HG02610 (cell line): ENCODE measurements around the gene SDK2.

Experiments used
- ATAC-seq: cut with Tn5 transposase; IDR thresholded peaks from one replicate; pipeline ENCODE4 v1.9.1; 2021; ENCODE audit warnings: mild to moderate bottlenecking, moderate library complexity; ENCODE audit not compliant: unreplicated experiment

SDK2 gene

GRCh38 chr17:73559532-73559931 is 84.7 kb downstream of the SDK2 start:
- no peak for ATAC-seq

GRCh38 chr17:73555199-73555960 is 88.9 kb downstream of the SDK2 start:
- no peak for ATAC-seq

GRCh38 chr17:73554498-73554897 is 89.7 kb downstream of the SDK2 start:
- no peak for ATAC-seq

GRCh38 chr17:73553311-73553710 is 90.9 kb downstream of the SDK2 start:
- no peak for ATAC-seq

GRCh38 chr17:73552300-73553048 is 91.8 kb downstream of the SDK2 start:
- ATAC-seq = no peak

- ATAC-seq = no peak
These were observed 92.5 kb downstream of the SDK2 start for GRCh38 chr17:73551759-73552158.

GRCh38 chr17:73551144-73551543 is 93.1 kb downstream of the SDK2 start:
- no peak for ATAC-seq

- no peak for ATAC-seq
These were observed 93.7 kb downstream of the SDK2 start for GRCh38 chr17:73550556-73550955.

- ATAC-seq = no peak
These were observed 94.3 kb downstream of the SDK2 start for GRCh38 chr17:73549841-73550430.

- ATAC-seq = no peak
These were observed 95.5 kb downstream of the SDK2 start for GRCh38 chr17:73548620-73549311.

GRCh38 chr17:73547790-73548189 is 96.5 kb downstream of the SDK2 start:
- no peak for ATAC-seq

GRCh38 chr17:73546770-73547536 is 97.3 kb downstream of the SDK2 start:
- ATAC-seq = no peak

- no peak for ATAC-seq
These were observed 98.1 kb downstream of the SDK2 start for GRCh38 chr17:73546114-73546513.

GRCh38 chr17:73545109-73546032 is 98.9 kb downstream of the SDK2 start:
- no peak for ATAC-seq

- no peak for ATAC-seq
These were observed 99.9 kb downstream of the SDK2 start for GRCh38 chr17:73544333-73544732.

- ATAC-seq = no peak
These were observed 101.9 kb downstream of the SDK2 start for GRCh38 chr17:73542323-73542722.

GRCh38 chr17:73541561-73541981 is 102.7 kb downstream of the SDK2 start:
- no peak for ATAC-seq

GRCh38 chr17:73541111-73541510 is 103.1 kb downstream of the SDK2 start:
- ATAC-seq = no peak

GRCh38 chr17:73539166-73539565 is 105.1 kb downstream of the SDK2 start:
- no peak for ATAC-seq

- ATAC-seq = no peak
These were observed 105.8 kb downstream of the SDK2 start for GRCh38 chr17:73538445-73538844.
